IMR-90 (cell line): ENCODE data around the gene IFT52. TPM values are rescaled to one million over a fixed set of nuclear protein-coding genes. Genes with fewer than 3 reads are reported as not detected.

Experiments
- ATAC-seq: fragments of 200-7000 bp; cut with Tn5 transposase; 2 replicates; pipeline ENCODE4 v1.9.1; 2020; ENCODE audit warnings: low read depth, mild to moderate bottlenecking, moderate library complexity
- BruUV-seq: library from RNA; stranded (reverse); fragments of 400-500 nt; replicated peaks from 2 replicates; lab custom pipeline; 2021; lab: Mats Ljungman, UMichigan
- CTCF ChIA-PET: fragments of 300-600 bp; formaldehyde crosslinking; extraction: SDS; loops from one replicate; lab custom pipeline; 2021; ENCODE audit warnings: antibody characterized with exemption; lab: Yijun Ruan, JAX
- POLR2A ChIA-PET: fragments of 300-600 bp; sonication (Branson Sonifier 250); formaldehyde crosslinking; loops from one replicate; lab custom pipeline; 2022; ENCODE audit warnings: antibody characterized with exemption; ENCODE audit not compliant: unreplicated experiment; lab: Charles Lee
- DNase-seq: peaks from one replicate; pipeline ENCODE4 v3.0.0; 2013
- H2AFZ ChIP-seq: replicated peaks from 2 replicates; pipeline ENCODE3; 2013; ENCODE audit warnings: low read length, mild to moderate bottlenecking; ENCODE audit not compliant: poor library complexity
- H2AK5ac ChIP-seq: 2 replicates; pipeline ENCODE4 v1.6.1; 2013; ENCODE audit warnings: low read depth, low read length, inconsistent platforms
- H2AK9ac ChIP-seq: replicated peaks from 2 replicates; pipeline ENCODE3; 2013; ENCODE audit warnings: mild to moderate bottlenecking, low read depth, low read length, moderate library complexity; ENCODE audit not compliant: poor library complexity
- H2BK120ac ChIP-seq: 2 replicates; pipeline ENCODE4 v1.6.1; 2013; ENCODE audit warnings: low read depth, low read length, inconsistent platforms
- H2BK15ac ChIP-seq: 3 replicates; pipeline ENCODE4 v1.6.1; 2013; ENCODE audit warnings: low read depth, low read length, inconsistent platforms
- H2BK20ac ChIP-seq: 2 replicates; pipeline ENCODE4 v1.6.1; 2013; ENCODE audit warnings: low read depth, mild to moderate bottlenecking, inconsistent platforms, low read length, moderate library complexity
- H2BK5ac ChIP-seq: 2 replicates; pipeline ENCODE4 v1.6.1; 2013; ENCODE audit warnings: mild to moderate bottlenecking, low read depth, low read length, inconsistent platforms; ENCODE audit not compliant: poor library complexity, severe bottlenecking
- H3K14ac ChIP-seq: replicated peaks from 2 replicates; pipeline ENCODE4 v1.6.1; 2013; ENCODE audit warnings: low read depth, low read length, inconsistent platforms
- H3K18ac ChIP-seq: 2 replicates; pipeline ENCODE4 v1.6.1; 2013; ENCODE audit warnings: low read depth, low read length, control low read depth
- H3K23ac ChIP-seq: 2 replicates; pipeline ENCODE4 v1.6.1; 2013; ENCODE audit warnings: low read depth, low read length, inconsistent platforms
- H3K27ac ChIP-seq: 2 replicates; pipeline ENCODE4 v1.5.1; 2013; ENCODE audit warnings: mild to moderate bottlenecking, control low read depth, low read length; ENCODE audit not compliant: insufficient read depth
- H3K27me3 ChIP-seq: 2 replicates; pipeline ENCODE4 v1.6.1; 2013; ENCODE audit warnings: low read length; ENCODE audit not compliant: control insufficient read depth, insufficient read depth
- H3K36me3 ChIP-seq: 2 replicates; pipeline ENCODE4 v1.6.1; 2013; ENCODE audit warnings: low read length, mixed read lengths; ENCODE audit not compliant: control insufficient read depth, insufficient read depth
- H3K4ac ChIP-seq: 2 replicates; pipeline ENCODE4 v1.6.1; 2013; ENCODE audit warnings: low read depth, low read length, inconsistent platforms
- H3K4me1 ChIP-seq: 2 replicates; pipeline ENCODE4 v1.6.1; 2013; ENCODE audit warnings: low read length, mixed read lengths; ENCODE audit not compliant: control insufficient read depth, insufficient read depth
- H3K4me2 ChIP-seq: 2 replicates; pipeline ENCODE4 v1.6.1; 2013; ENCODE audit warnings: low read depth, mild to moderate bottlenecking, control low read depth, low read length, moderate library complexity
- H3K4me3 ChIP-seq: 2 replicates; pipeline ENCODE4 v1.5.1; 2013; ENCODE audit warnings: low read depth, mild to moderate bottlenecking, control low read depth, low read length, moderate library complexity; ENCODE audit not compliant: insufficient read depth
- H3K56ac ChIP-seq: 2 replicates; pipeline ENCODE4 v1.6.1; 2013; ENCODE audit warnings: low read length, inconsistent platforms; ENCODE audit not compliant: insufficient read depth; ENCODE audit errors: extremely low read depth
- H3K79me1 ChIP-seq, 2 experiments: 2 replicates each; pipeline ENCODE4 v1.6.1; 2013; ENCODE audit warnings: low read length in 2 of 2, inconsistent platforms in 1 of 2, low read depth in 1 of 2
- H3K9ac ChIP-seq: 2 replicates; pipeline ENCODE4 v1.6.1; 2013; ENCODE audit warnings: low read depth, low read length, control low read depth
- H3K9me1 ChIP-seq: 2 replicates; pipeline ENCODE4 v1.6.1; 2013; ENCODE audit warnings: low read length, inconsistent platforms; ENCODE audit not compliant: insufficient read depth
- H3K9me3 ChIP-seq: 2 replicates; pipeline ENCODE4 v1.6.1; 2013; ENCODE audit warnings: low read length; ENCODE audit not compliant: control insufficient read depth, insufficient read depth
- H4K20me1 ChIP-seq: 2 replicates; pipeline ENCODE4 v1.6.1; 2013; ENCODE audit warnings: low read length, inconsistent platforms; ENCODE audit not compliant: insufficient read depth
- H4K5ac ChIP-seq: 2 replicates; pipeline ENCODE4 v1.6.1; 2013; ENCODE audit warnings: mild to moderate bottlenecking, low read depth, low read length, control low read depth
- H4K8ac ChIP-seq, 2 experiments: 2 replicates each; pipeline ENCODE4 v1.6.1; 2013; ENCODE audit warnings: low read depth in 2 of 2, low read length in 2 of 2, control low read depth in 1 of 2, inconsistent platforms in 1 of 2
- H4K91ac ChIP-seq: 2 replicates; pipeline ENCODE4 v1.6.1; 2013; ENCODE audit warnings: low read depth, low read length, inconsistent platforms; ENCODE audit not compliant: insufficient read depth
- BHLHE40 ChIP-seq: fragments of 150-350 bp; IDR thresholded peaks from 2 replicates; pipeline ENCODE4 v1.6.1; 2016; ENCODE audit warnings: mild to moderate bottlenecking, low read depth, low read length
- CEBPB ChIP-seq: IDR thresholded peaks from 2 replicates; pipeline ENCODE4 v1.6.1; 2012; ENCODE audit warnings: low read depth, low read length, improper control_type of control experiment
- CHD1 ChIP-seq: IDR thresholded peaks from 2 replicates; pipeline ENCODE4 v1.6.1; 2012; ENCODE audit warnings: low read depth, low read length, improper control_type of control experiment
- CTCF ChIP-seq: conservative IDR thresholded peaks from 2 replicates; pipeline ENCODE4 v1.5.1; 2012; ENCODE audit warnings: mild to moderate bottlenecking, low read depth, low read length, improper control_type of control experiment
- ELK1 ChIP-seq: fragments of 150-350 bp; IDR thresholded peaks from 2 replicates; pipeline ENCODE4 v1.6.1; 2016; ENCODE audit warnings: low read depth, mild to moderate bottlenecking, low read length, moderate library complexity, borderline replicate concordance
- FOS ChIP-seq: fragments of 150-350 bp; IDR thresholded peaks from 2 replicates; pipeline ENCODE4 v1.6.1; 2016; ENCODE audit warnings: low read depth, low read length
- MAFK ChIP-seq: IDR thresholded peaks from 2 replicates; pipeline ENCODE4 v1.6.1; 2012; ENCODE audit warnings: low read depth, low read length, improper control_type of control experiment
- MAZ ChIP-seq: IDR thresholded peaks from 2 replicates; pipeline ENCODE4 v1.6.1; 2012; ENCODE audit warnings: low read depth, mild to moderate bottlenecking, low read length, improper control_type of control experiment, moderate library complexity, borderline replicate concordance
- MXI1 ChIP-seq: IDR thresholded peaks from 2 replicates; pipeline ENCODE4 v1.6.1; 2012; ENCODE audit warnings: low read depth, mild to moderate bottlenecking, low read length, moderate library complexity, borderline replicate concordance
- NFE2L2 ChIP-seq: fragments of 150-350 bp; IDR thresholded peaks from 2 replicates; pipeline ENCODE4 v1.6.1; 2016; ENCODE audit warnings: low read depth, mild to moderate bottlenecking, low read length
- POLR2A ChIP-seq: IDR thresholded peaks from 2 replicates; pipeline ENCODE4 v1.6.1; 2012; ENCODE audit warnings: mild to moderate bottlenecking, low read depth, low read length
- RAD21 ChIP-seq: IDR thresholded peaks from 2 replicates; pipeline ENCODE4 v1.6.1; 2012; ENCODE audit warnings: low read length, improper control_type of control experiment
- RCOR1 ChIP-seq: IDR thresholded peaks from 2 replicates; pipeline ENCODE4 v1.6.1; 2012; ENCODE audit warnings: mild to moderate bottlenecking, low read length, improper control_type of control experiment; ENCODE audit not compliant: insufficient replicate concordance
- RFX5 ChIP-seq: IDR thresholded peaks from 2 replicates; pipeline ENCODE4 v1.8.0; 2012; ENCODE audit warnings: low read depth, mild to moderate bottlenecking, low read length, moderate library complexity
- SMC3 ChIP-seq: fragments of 150-350 bp; IDR thresholded peaks from 2 replicates; pipeline ENCODE4 v1.6.1; 2016; ENCODE audit warnings: low read depth, mild to moderate bottlenecking, antibody characterized with exemption, low read length, moderate library complexity
- USF2 ChIP-seq: fragments of 150-350 bp; IDR thresholded peaks from 2 replicates; pipeline ENCODE4 v1.6.1; 2017; ENCODE audit warnings: mild to moderate bottlenecking, antibody characterized with exemption, low read length, low read depth
- WGBS, 2 experiments: methylation state at CpG; one replicate each; pipeline versions ENCODE4 v1.1.5 to v1.1.7; 2013; ENCODE audit warnings: missing lambda C conversion rate in 2 of 2; ENCODE audit not compliant: insufficient read length in 1 of 2; ENCODE audit errors: extremely low coverage in 2 of 2; 5-methylcytosine and 5-hydroxymethylcytosine counted together
- dilution Hi-C: fragments of 300-500 bp; cut with HindIII; formaldehyde crosslinking; loops from one replicate; pipeline ENCODE4 v1.14.3; 2018; ENCODE audit warnings: low sequenced_read_pairs; ENCODE audit not compliant: unreplicated experiment
- in situ Hi-C: fragments of 300-500 bp; cut with MboI; formaldehyde crosslinking; loops from 3 replicates; pipeline ENCODE4 v1.14.3; 2019; ENCODE audit warnings: low sequenced_read_pairs, inconsistent platforms, mixed read lengths
- intact Hi-C: fragments of 100-400 bp; cut with micrococcal nuclease; formaldehyde crosslinking; loops from 2 replicates; pipeline ENCODE4 v1.10.0; 2022
- polyA plus RNA-seq, 3 experiments: library from polyadenylated mRNA; depleted of rRNA; stranded (reverse); fragments of >200 nt; gene quantifications; 2 replicates each; pipeline ENCODE4 v1.2.3, GENCODE V29; 2012; ENCODE audit warnings: low replicate concordance in 1 of 3
- total RNA-seq: library from RNA; depleted of rRNA; stranded (reverse); fragments of >200 nt; gene quantifications from 2 replicates; pipeline ENCODE4 v1.2.3, GENCODE V29; 2012

The IFT52 gene
- total and polyA plus RNA-seq, 2 of the 4 experiments (the other 2 are of a cell fraction) = 31.2 to 55.6 TPM

- Histone ChIP-seq H3K56ac (no peak overlapping the region), H3K23ac (no peak overlapping the region), H2AFZ (no peak overlapping the region), H4K20me1 (no peaks in the 10 kb centered on the region), H4K91ac (no peak overlapping the region), H2BK5ac (no peak overlapping the region), H3K9me3 (no peaks in the 10 kb centered on the region), H4K5ac (no peak overlapping the region), H3K4me2 (no peak overlapping the region), H2AK5ac (no peak overlapping the region), H2BK120ac (no peak overlapping the region), H2BK20ac (no peak overlapping the region), H2AK9ac (no peak overlapping the region), H3K36me3 (no peaks in the 10 kb centered on the region), H3K4me1 (no peaks in the 10 kb centered on the region), H3K9ac (no peak overlapping the region), H3K9me1 (no peaks in the 10 kb centered on the region; the same call in 1 of the 2 replicates), H4K8ac (no peak overlapping the region), H3K14ac (no peak overlapping the region), H3K4me3 (no peak overlapping the region), H3K27me3 (peaks cover 7% of the 10 kb centered on the region; the same call in 1 of the 2 replicates), H3K4ac (no peak overlapping the region), H2BK15ac (no peak overlapping the region), H3K27ac (no peak overlapping the region), H3K18ac (no peak overlapping the region), H3K79me1 (no peaks in the 10 kb centered on the region)
- intact Hi-C loops = no loop called here
- POLR2A ChIA-PET = no interaction called here
- in situ Hi-C loops = no loop called here
- DNase-seq (no peak), ATAC-seq (no peak)
- no TSS peak for BruUV-seq
- CTCF ChIA-PET = no interaction called here
- no peak for TF ChIP-seq BHLHE40
- no peak for TF ChIP-seq ELK1
- no peak for TF ChIP-seq MXI1
- no peak for TF ChIP-seq NFE2L2
- TF ChIP-seq USF2 = no peak
- no peak for TF ChIP-seq POLR2A
- no peak for TF ChIP-seq MAZ
- no peak for TF ChIP-seq FOS
- TF ChIP-seq MAFK = no peak
- TF ChIP-seq CTCF = no peak
- no peak for TF ChIP-seq RCOR1
- TF ChIP-seq CEBPB = no peak
- no peak for TF ChIP-seq CHD1
- no peak for TF ChIP-seq RFX5
- TF ChIP-seq RAD21 = no peak
- TF ChIP-seq SMC3 = no peak
- dilution Hi-C loops = no loop called here
- 57% methylated on average over 1 of the region's 4 CpGs; no CpG with 5 or more reads in 1 of the 2 experiments for WGBS, 2 experiments
Measured at GRCh38 chr20:43565758-43566104, 25.0 kb upstream of the IFT52 start.
